NCI-H82 treated with DMSO at 0.1 percent for 48 hours (cell line): ENCODE measurements around the gene TRIM4.
"Not testable (repeated sequence)": the region's sequence is repeated elsewhere in the genome, so short reads cannot be mapped to it uniquely, and the experiment has no call there.

Source experiments
- DNase-seq: peaks from one replicate; lab custom pipeline; 2025; ENCODE audit not compliant: unreplicated experiment; lab: John Stamatoyannopoulos, UW

Gene TRIM4

GRCh38 chr7:99923200-99923599, 3.9 kb upstream of the TRIM4 start:
- no peak for DNase-seq

GRCh38 chr7:99920149-99920548, 819 bp upstream of the TRIM4 start:
- DNase-seq, result no peak

- no peak for DNase-seq
Observed at GRCh38 chr7:99919814-99920112, 433 bp upstream of the TRIM4 start.

GRCh38 chr7:99910976-99911375, 8.4 kb downstream of the TRIM4 start:
- peak; percentile 8 for DNase-seq

- DNase-seq, result no peak
Observed at GRCh38 chr7:99901581-99901980, 17.7 kb downstream of the TRIM4 start.

- DNase-seq, result no peak
Observed at GRCh38 chr7:99899830-99900519, 19.4 kb downstream of the TRIM4 start.

GRCh38 chr7:99898836-99899235, 20.5 kb downstream of the TRIM4 start:
- DNase-seq, result no peak

- no peak for DNase-seq
Observed at GRCh38 chr7:99898023-99898357, 21.3 kb downstream of the TRIM4 start.

- DNase-seq, result no peak
Observed at GRCh38 chr7:99897322-99898022, 21.9 kb downstream of the TRIM4 start.

GRCh38 chr7:99894738-99895137, 24.6 kb downstream of the TRIM4 start:
- DNase-seq, result no peak

- no peak for DNase-seq
Observed at GRCh38 chr7:99893280-99893679, 26.1 kb downstream of the TRIM4 start.

- not testable (repeated sequence) for DNase-seq
Observed at GRCh38 chr7:99890348-99890747, 29.0 kb downstream of the TRIM4 start.

GRCh38 chr7:99888366-99888765, 31.0 kb downstream of the TRIM4 start:
- not testable (repeated sequence) for DNase-seq

GRCh38 chr7:99881370-99881769, 38.0 kb downstream of the TRIM4 start:
- no peak for DNase-seq

GRCh38 chr7:99876933-99877332, 42.4 kb downstream of the TRIM4 start, which contains the start of gene OR2AE1:
OR2AE1 (minus strand) TSS chr7:99877033; CDS start chr7:99877033, 0 bp downstream.
- DNase-seq, result no peak

- DNase-seq, result no peak
Observed at GRCh38 chr7:99876491-99876890, 42.8 kb downstream of the TRIM4 start.

GRCh38 chr7:99868246-99868645, 51.1 kb downstream of the TRIM4 start:
- no peak for DNase-seq

GRCh38 chr7:99867477-99867876, 51.9 kb downstream of the TRIM4 start:
- DNase-seq, result not testable (repeated sequence)

- no peak for DNase-seq
Observed at GRCh38 chr7:99863847-99864440, 55.4 kb downstream of the TRIM4 start.

- no peak for DNase-seq
Observed at GRCh38 chr7:99860281-99861127, 58.8 kb downstream of the TRIM4 start.

GRCh38 chr7:99855236-99855635, 64.1 kb downstream of the TRIM4 start:
- DNase-seq, result no peak
